A549 (cell line): ENCODE data around the gene BOD1L1. TPM values are rescaled to one million over a fixed set of nuclear protein-coding genes. Genes with fewer than 3 reads are reported as not detected.

Experiments
- ATAC-seq, 2 experiments: fragments of 200-7000 bp in 1 of 2; fragments of >200 bp in 1 of 2; cut with Nextera tagmentation in 1 of 2; cut with Tn5 transposase in 1 of 2; 3 replicates each; pipeline versions ENCODE4 v1.8.0 to v1.9.1; 2018 to 2020; ENCODE audit warnings: mild to moderate bottlenecking in 1 of 2, moderate library complexity in 1 of 2
- CTCF ChIA-PET: fragments of 300-600 bp; sonication (Branson Sonifier 250); formaldehyde crosslinking; extraction: SDS; loops from one replicate; lab custom pipeline; 2021; ENCODE audit warnings: antibody characterized with exemption, inconsistent platforms; lab: Yijun Ruan, JAX
- POLR2A ChIA-PET: fragments of 350-600 bp; formaldehyde crosslinking; extraction: SDS; loops from one replicate; lab custom pipeline; 2021; ENCODE audit warnings: antibody characterized with exemption, inconsistent platforms; lab: Yijun Ruan, JAX
- DNase-seq, 2 experiments: peaks; one replicate each; pipeline versions ENCODE4 v3.0.0 to v3.0.0-alpha.2; 2011 to 2016; ENCODE audit warnings: low read depth in 1 of 2, low spot score in 1 of 2
- FAIRE-seq: peaks from 2 replicates; lab custom pipeline; 2011; peaks lifted over from hg19 to GRCh38; lab: Jason Lieb, UNC
- H3K27ac ChIP-seq, 2 experiments: fragments of >200 bp; sonication (Bioruptor Twin); formaldehyde crosslinking; 3 replicates each; pipeline ENCODE4 v1.5.1; 2016 to 2017
- H3K4me1 ChIP-seq: fragments of >200 bp; sonication (Bioruptor Twin); formaldehyde crosslinking; 3 replicates; pipeline ENCODE4 v1.6.1; 2016
- H3K4me2 ChIP-seq: fragments of >200 bp; sonication (Bioruptor Twin); formaldehyde crosslinking; 3 replicates; pipeline ENCODE4 v1.6.1; 2016
- H3K4me3 ChIP-seq: fragments of >200 bp; sonication (Bioruptor Twin); formaldehyde crosslinking; 3 replicates; pipeline ENCODE4 v1.5.1; 2016
- H3K9me3 ChIP-seq: fragments of >200 bp; sonication (Bioruptor Twin); formaldehyde crosslinking; 3 replicates; pipeline ENCODE4 v1.6.1; 2016
- BHLHE40 ChIP-seq: IDR thresholded peaks from 2 replicates; pipeline ENCODE4 v1.6.1; 2012; ENCODE audit warnings: low read depth, low read length, inconsistent platforms
- CBX8 ChIP-seq: fragments of 200-600 bp; sonication (generic); IDR thresholded peaks from 2 replicates; pipeline ENCODE4 v1.6.1; 2016
- CHD2 ChIP-seq: fragments of 150-350 bp; IDR thresholded peaks from 2 replicates; pipeline ENCODE4 v1.6.1; 2014; ENCODE audit warnings: low read length; ENCODE audit not compliant: partially characterized antibody
- GATA3 ChIP-seq: IDR thresholded peaks from 2 replicates; pipeline ENCODE4 v1.6.1; 2012; ENCODE audit warnings: borderline replicate concordance
- KDM1A ChIP-seq: fragments of 200-600 bp; sonication (generic); IDR thresholded peaks from 2 replicates; pipeline ENCODE4 v1.6.1; 2016; ENCODE audit warnings: low read depth, mild to moderate bottlenecking
- MAFK ChIP-seq: fragments of 450-650 bp; IDR thresholded peaks from 2 replicates; pipeline ENCODE4 v1.6.1; 2014; ENCODE audit not compliant: partially characterized antibody
- NFE2L2 ChIP-seq: fragments of 150-350 bp; conservative IDR thresholded peaks from 2 replicates; pipeline ENCODE4 v1.6.1; 2014; ENCODE audit warnings: low read length
- PHF8 ChIP-seq: fragments of 200-600 bp; sonication (generic); IDR thresholded peaks from 2 replicates; pipeline ENCODE4 v1.6.1; 2016; ENCODE audit warnings: low read depth, mild to moderate bottlenecking, antibody characterized with exemption, moderate library complexity, borderline replicate concordance
- POLR2A ChIP-seq: IDR thresholded peaks from 2 replicates; pipeline ENCODE4 v1.6.1; 2012; ENCODE audit warnings: mild to moderate bottlenecking, low read length
- RAD21 ChIP-seq, 2 experiments: fragments of >200 bp in 1 of 2; sonication (Bioruptor Twin) in 1 of 2; formaldehyde crosslinking in 1 of 2; IDR thresholded peaks in 1 of 2; conservative IDR thresholded peaks in 1 of 2; 2 replicates in 1 of 2; 3 replicates in 1 of 2; pipeline ENCODE4 v1.6.1; 2012 to 2018; ENCODE audit warnings: inconsistent platforms in 1 of 2
- RARB ChIP-seq: fragments of 250-450 bp; sonication (Bioruptor Pico); IDR thresholded peaks from 2 replicates; pipeline ENCODE4 v1.8.0; 2021; ENCODE audit warnings: mild to moderate bottlenecking, moderate library complexity
- SMC3 ChIP-seq: fragments of >200 bp; sonication (Bioruptor Twin); formaldehyde crosslinking; IDR thresholded peaks from 3 replicates; pipeline ENCODE4 v1.6.1; 2018; ENCODE audit warnings: inconsistent platforms
- SREBF2 ChIP-seq: fragments of 450-650 bp; IDR thresholded peaks from 2 replicates; pipeline ENCODE4 v1.6.1; 2014; ENCODE audit warnings: mild to moderate bottlenecking, moderate library complexity
- TP53 ChIP-seq: fragments of 250-450 bp; sonication (Bioruptor Pico); IDR thresholded peaks from 2 replicates; pipeline ENCODE4 v1.5.0; 2021; ENCODE audit warnings: mild to moderate bottlenecking, moderate library complexity
- ZNF302 ChIP-seq: fragments of 250-450 bp; sonication (Bioruptor Pico); IDR thresholded peaks from 2 replicates; pipeline ENCODE4 v1.9.0; 2021; ENCODE audit warnings: inconsistent platforms, mild to moderate bottlenecking, moderate library complexity
- WGBS: methylation state at CpG from one replicate; pipeline ENCODE4 v1.1.6; 2017; ENCODE audit errors: missing lambda C conversion rate; 5-methylcytosine and 5-hydroxymethylcytosine counted together
- polyA plus RNA-seq, 4 experiments: library from polyadenylated mRNA; depleted of rRNA in 3 of 4; stranded (reverse); fragments of >200 nt; fragmentation: RNase III in 1 of 4; extraction: RNeasy Plus Mini Kit Qiagen cat#74134 plus additional on column Dnase treatment in 1 of 4; gene quantifications; 2 replicates in 3 of 4; 3 replicates in 1 of 4; pipeline ENCODE4 v1.2.3, GENCODE V29; 2011 to 2017
- TF ChIP-seq, protein P1 (sequence below): fragments of >200 bp; sonication (Bioruptor Twin); formaldehyde crosslinking; IDR thresholded peaks from 3 replicates; pipeline ENCODE4 v1.6.1; 2016
- TF ChIP-seq, protein P2 (sequence below): fragments of 450-650 bp; IDR thresholded peaks from 2 replicates; pipeline ENCODE4 v1.6.1; 2014; ENCODE audit warnings: antibody characterized with exemption
- TF ChIP-seq, protein P3 (sequence below): IDR thresholded peaks from 2 replicates; pipeline ENCODE4 v1.6.1; 2012
- TF ChIP-seq, protein P4 (sequence below): fragments of >200 bp; sonication (Bioruptor Twin); formaldehyde crosslinking; IDR thresholded peaks from 3 replicates; pipeline ENCODE4 v1.5.1; 2016
- TF ChIP-seq, protein P5 (sequence below): fragments of 200-600 bp; sonication (generic); IDR thresholded peaks from 2 replicates; pipeline ENCODE4 v1.6.1; 2016; ENCODE audit warnings: antibody characterized with exemption, mild to moderate bottlenecking, moderate library complexity

BOD1L1 gene
- polyA plus RNA-seq, 2 of the 4 experiments (the other 2 are of a cell fraction) = 16.4 to 27.7 TPM

DNA sequence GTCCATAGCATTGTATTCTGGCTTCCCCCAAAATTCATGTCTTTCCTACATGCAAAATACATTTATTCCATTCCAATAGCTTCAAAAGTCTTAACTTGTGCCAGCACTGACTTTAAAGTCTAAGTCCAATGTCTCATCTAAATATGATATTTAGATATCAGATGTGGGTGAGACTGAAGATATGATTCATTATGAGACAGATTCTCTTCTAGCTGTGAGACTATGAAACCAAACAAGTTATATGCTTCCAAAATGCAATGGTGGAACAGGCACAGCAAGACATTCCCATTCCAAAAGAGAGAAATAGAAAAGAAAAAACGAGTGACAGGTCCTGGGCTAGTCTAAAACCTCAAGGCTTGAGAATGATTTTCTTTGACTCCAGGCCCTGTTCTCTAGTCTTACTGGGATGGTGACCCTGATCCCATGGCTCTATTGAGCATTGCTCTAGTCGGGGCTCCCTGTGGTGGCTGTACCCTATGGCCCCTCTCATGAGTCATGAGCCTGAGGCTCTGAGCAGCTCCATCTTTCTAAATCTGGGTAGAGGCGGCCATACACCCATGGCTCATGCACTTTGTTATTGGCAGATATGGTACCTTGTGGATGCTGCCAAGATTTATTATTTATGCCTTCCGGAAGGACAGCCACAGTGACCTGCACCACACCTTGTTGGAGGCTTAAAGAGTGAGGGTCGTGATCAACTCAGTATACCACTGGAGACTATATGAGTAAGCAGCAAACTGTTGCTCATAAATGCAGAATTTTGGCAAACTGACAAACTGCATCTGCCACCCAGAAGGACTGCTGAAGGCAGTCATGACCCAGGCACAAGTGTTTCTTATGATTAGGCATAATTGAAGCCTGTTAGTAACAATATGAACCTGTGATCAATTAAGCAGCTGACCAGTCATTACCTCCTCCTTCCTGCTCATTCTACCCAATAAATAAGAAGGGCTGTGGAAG, 38.5 kb upstream of the BOD1L1 start:
- FAIRE-seq = no peak
- no peak for TF ChIP-seq RARB (CRISPR knock-in tag)
- no peak for TF ChIP-seq BHLHE40
- TF ChIP-seq TP53 (CRISPR knock-in tag) = no peak
- TF ChIP-seq SREBF2 = no peak
- TF ChIP-seq CHD2 = no peak
- TF ChIP-seq, protein P1, sequence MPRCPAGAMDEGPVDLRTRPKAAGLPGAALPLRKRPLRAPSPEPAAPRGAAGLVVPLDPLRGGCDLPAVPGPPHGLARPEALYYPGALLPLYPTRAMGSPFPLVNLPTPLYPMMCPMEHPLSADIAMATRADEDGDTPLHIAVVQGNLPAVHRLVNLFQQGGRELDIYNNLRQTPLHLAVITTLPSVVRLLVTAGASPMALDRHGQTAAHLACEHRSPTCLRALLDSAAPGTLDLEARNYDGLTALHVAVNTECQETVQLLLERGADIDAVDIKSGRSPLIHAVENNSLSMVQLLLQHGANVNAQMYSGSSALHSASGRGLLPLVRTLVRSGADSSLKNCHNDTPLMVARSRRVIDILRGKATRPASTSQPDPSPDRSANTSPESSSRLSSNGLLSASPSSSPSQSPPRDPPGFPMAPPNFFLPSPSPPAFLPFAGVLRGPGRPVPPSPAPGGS = no peak
- Histone ChIP-seq H3K27ac (peak overlapping the region in 1 of 2 experiments; percentile 62; a peak in 3 of 6 replicates), H3K4me1 (peaks cover 6% of the 10 kb centered on the region; the same call in 1 of the 3 replicates), H3K9me3 (peaks cover under 1% of the 10 kb centered on the region; the same call in 1 of the 3 replicates), H3K4me2 (no peak overlapping the region), H3K4me3 (no peak overlapping the region)
- DNase-seq = no peak
- CTCF ChIA-PET = no interaction called here
- WGBS = 7% methylated on average over 4 of the region's 5 CpGs
- POLR2A ChIA-PET = no interaction called here
- ATAC-seq = no peak

DNA sequence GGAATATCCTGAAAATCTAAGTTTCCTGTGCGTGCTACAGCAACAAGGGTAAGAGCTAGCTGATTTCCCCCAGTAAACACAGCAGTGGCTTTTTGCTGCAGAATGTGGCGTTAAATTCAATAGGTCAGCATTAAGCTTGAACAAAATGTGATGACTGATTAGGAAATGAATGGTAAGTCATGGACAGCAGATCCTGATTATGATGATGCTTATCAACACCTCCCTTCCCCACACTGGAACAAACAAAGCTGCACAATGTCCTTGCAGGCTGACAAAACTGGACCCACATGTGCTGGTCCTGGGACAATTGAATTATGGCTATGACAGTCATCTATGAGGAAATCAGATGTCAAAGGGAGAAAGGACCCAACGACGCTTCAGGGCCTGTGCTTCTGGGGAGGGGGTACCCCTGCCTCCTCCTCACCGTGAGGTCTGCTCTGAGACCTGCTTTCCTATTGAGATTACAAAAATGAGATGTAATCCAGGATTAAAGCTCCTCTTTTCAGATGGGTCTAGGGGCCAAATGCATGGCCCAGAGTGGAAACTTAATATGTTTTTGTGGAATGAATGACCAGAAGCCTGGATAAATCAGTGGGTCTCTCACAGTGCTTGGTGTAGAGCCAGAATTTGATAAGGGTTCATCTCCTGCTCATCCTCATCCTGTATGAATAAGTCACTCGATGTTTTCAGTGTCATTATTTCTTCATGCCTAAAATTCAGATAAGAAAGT, 32.0 kb upstream of the BOD1L1 start:
- Histone ChIP-seq H3K4me3 (no peak overlapping the region), H3K27ac (peak overlapping the region in 1 of 2 experiments; percentile 91; a peak in 4 of 6 replicates), H3K9me3 (peaks cover 29% of the 10 kb centered on the region), H3K4me1 (peaks cover 19% of the 10 kb centered on the region; the same call in 2 of the 3 replicates), H3K4me2 (no peak overlapping the region)
- TF ChIP-seq ZNF302 (CRISPR knock-in tag) = no peak
- peak; percentile 33 for TF ChIP-seq MAFK
- no peak for DNase-seq
- no peak for FAIRE-seq
- no peak for ATAC-seq
- 94% methylated on average over 6 of the region's 6 CpGs for WGBS
- ChIA-PET CTCF (interaction anchor here (1.0 to 1.1 kb wide), 2 partner anchors 306 to 330 kb away, joined by 3 read pairs; no protein-coding TSS in a partner anchor), POLR2A (no interaction called here)

DNA sequence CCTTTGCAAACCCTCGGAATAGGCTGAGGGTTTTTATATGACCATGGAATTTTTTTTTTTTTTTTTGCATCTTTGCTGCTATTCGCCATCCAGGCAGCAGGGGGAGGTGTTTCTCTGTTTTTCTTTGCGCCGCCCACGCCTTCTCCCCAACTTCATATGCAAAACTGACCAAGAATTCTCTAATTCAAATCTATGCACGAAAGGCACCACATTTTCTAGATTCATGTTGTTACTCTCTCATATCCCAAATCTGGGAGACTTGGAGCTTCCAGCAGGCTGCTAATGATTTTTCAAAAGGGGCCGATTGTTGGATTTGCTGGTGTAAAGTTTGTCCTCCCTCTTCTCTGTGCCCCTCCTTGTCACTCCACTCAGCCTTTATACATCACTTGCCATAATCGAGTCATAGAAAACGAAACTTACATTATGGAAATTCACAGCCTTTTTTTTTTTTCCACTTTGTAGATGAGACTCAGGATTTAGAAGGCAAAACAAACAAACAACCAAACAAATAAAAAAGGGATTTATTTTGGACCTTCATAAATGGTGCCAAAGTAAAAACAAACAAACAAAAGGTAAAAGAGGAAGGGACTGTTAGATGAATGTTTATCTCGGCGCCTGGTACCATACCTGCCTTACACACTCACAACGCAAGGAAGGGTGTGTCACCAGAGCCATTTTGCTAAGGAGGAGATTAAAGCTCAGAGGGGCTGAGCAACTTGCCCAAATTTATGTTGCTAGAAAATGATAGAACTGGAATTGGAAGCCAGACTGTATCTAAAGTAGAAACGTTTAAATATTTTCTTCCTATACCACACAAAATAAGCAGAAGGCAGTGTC, 29.3 kb upstream of the BOD1L1 start:
- CTCF ChIA-PET = interaction anchor here (0.6 to 5.1 kb wide), 27 partner anchors 9 to 1969 kb away, joined by 3 to 29 read pairs (median 3); partner anchors contain the start of gene BOD1L1
- TF ChIP-seq, protein P2, sequence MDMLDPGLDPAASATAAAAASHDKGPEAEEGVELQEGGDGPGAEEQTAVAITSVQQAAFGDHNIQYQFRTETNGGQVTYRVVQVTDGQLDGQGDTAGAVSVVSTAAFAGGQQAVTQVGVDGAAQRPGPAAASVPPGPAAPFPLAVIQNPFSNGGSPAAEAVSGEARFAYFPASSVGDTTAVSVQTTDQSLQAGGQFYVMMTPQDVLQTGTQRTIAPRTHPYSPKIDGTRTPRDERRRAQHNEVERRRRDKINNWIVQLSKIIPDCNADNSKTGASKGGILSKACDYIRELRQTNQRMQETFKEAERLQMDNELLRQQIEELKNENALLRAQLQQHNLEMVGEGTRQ = no peak
- no peak for TF ChIP-seq CBX8
- no peak for TF ChIP-seq KDM1A
- TF ChIP-seq POLR2A = no peak
- no peak for TF ChIP-seq PHF8
- TF ChIP-seq, protein P3, sequence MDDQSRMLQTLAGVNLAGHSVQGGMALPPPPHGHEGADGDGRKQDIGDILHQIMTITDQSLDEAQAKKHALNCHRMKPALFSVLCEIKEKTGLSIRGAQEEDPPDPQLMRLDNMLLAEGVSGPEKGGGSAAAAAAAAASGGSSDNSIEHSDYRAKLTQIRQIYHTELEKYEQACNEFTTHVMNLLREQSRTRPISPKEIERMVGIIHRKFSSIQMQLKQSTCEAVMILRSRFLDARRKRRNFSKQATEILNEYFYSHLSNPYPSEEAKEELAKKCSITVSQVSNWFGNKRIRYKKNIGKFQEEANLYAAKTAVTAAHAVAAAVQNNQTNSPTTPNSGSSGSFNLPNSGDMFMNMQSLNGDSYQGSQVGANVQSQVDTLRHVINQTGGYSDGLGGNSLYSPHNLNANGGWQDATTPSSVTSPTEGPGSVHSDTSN = no peak
- peak; percentile 85 to 86 for TF ChIP-seq RAD21 (conservative IDR thresholded peaks at IDR 0.05 in 1 of 2, IDR thresholded peaks at IDR 0.05 in 1 of 2)
- TF ChIP-seq, protein P4, sequence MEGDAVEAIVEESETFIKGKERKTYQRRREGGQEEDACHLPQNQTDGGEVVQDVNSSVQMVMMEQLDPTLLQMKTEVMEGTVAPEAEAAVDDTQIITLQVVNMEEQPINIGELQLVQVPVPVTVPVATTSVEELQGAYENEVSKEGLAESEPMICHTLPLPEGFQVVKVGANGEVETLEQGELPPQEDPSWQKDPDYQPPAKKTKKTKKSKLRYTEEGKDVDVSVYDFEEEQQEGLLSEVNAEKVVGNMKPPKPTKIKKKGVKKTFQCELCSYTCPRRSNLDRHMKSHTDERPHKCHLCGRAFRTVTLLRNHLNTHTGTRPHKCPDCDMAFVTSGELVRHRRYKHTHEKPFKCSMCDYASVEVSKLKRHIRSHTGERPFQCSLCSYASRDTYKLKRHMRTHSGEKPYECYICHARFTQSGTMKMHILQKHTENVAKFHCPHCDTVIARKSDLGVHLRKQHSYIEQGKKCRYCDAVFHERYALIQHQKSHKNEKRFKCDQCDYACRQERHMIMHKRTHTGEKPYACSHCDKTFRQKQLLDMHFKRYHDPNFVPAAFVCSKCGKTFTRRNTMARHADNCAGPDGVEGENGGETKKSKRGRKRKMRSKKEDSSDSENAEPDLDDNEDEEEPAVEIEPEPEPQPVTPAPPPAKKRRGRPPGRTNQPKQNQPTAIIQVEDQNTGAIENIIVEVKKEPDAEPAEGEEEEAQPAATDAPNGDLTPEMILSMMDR = peak; percentile 66
- TF ChIP-seq NFE2L2 = no peak
- TF ChIP-seq, protein P5, sequence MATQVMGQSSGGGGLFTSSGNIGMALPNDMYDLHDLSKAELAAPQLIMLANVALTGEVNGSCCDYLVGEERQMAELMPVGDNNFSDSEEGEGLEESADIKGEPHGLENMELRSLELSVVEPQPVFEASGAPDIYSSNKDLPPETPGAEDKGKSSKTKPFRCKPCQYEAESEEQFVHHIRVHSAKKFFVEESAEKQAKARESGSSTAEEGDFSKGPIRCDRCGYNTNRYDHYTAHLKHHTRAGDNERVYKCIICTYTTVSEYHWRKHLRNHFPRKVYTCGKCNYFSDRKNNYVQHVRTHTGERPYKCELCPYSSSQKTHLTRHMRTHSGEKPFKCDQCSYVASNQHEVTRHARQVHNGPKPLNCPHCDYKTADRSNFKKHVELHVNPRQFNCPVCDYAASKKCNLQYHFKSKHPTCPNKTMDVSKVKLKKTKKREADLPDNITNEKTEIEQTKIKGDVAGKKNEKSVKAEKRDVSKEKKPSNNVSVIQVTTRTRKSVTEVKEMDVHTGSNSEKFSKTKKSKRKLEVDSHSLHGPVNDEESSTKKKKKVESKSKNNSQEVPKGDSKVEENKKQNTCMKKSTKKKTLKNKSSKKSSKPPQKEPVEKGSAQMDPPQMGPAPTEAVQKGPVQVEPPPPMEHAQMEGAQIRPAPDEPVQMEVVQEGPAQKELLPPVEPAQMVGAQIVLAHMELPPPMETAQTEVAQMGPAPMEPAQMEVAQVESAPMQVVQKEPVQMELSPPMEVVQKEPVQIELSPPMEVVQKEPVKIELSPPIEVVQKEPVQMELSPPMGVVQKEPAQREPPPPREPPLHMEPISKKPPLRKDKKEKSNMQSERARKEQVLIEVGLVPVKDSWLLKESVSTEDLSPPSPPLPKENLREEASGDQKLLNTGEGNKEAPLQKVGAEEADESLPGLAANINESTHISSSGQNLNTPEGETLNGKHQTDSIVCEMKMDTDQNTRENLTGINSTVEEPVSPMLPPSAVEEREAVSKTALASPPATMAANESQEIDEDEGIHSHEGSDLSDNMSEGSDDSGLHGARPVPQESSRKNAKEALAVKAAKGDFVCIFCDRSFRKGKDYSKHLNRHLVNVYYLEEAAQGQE = no peak
- TF ChIP-seq GATA3 = no peak
- peak; percentile 78 for TF ChIP-seq SMC3
- TF ChIP-seq, all 56 proteins: peak for 3
- FAIRE-seq = no peak
- POLR2A ChIA-PET = interaction anchor here (1.0 kb wide), 1 partner anchor 333 kb away, joined by 3 read pairs; no protein-coding TSS in a partner anchor
- H3K4me3 ChIP-seq = no peak overlapping the region
- 23% methylated on average over 13 of the region's 13 CpGs for WGBS
- H3K9me3 ChIP-seq = peaks cover 29% of the 10 kb centered on the region
- peak overlapping the region; percentile 61 for H3K4me2 ChIP-seq
- DNase-seq = peak; percentile 20 to 68
- peak overlapping the region; percentile 83 to 91 for H3K27ac ChIP-seq
- H3K4me1 ChIP-seq = peaks cover 19% of the 10 kb centered on the region; the same call in 2 of the 3 replicates
- ATAC-seq = peak; percentile 25 to 44; a peak in 3 of 6 replicates
